ENCODE results near the gene UBD. TPM values are rescaled to one million over a fixed set of nuclear protein-coding genes. Genes with fewer than 3 reads are reported as not detected.

Gene UBD
- total RNA-seq, 1 experiment from 2014 or later: not detected

DNA sequence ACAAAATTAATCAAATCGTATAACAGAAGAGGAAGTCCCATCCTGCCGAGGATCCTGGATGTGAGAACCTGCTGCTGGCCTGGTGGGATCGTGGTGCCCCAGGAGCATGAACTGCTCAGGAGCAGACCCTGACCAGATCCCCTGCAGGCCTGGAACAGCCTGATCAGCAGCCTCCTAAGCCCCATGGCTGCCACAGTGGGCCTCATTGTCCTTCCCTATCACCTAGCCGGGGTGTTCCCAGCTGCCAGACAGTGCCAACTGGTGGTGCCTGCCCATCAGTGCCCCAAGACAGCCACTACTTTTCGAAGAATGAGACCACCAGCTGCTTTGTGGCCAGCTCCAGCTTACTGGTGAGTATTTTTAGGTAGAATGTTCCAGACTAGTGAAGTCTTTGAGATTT lies 52.2 kb downstream of the UBD start:
- DNase-seq (ENCODE audit: low read depth, low spot score): no peak
- no peak for TF ChIP-seq EGR1 (IDR thresholded peaks at IDR 0.05; ENCODE audit: low read depth)
- TF ChIP-seq TCF7L2 (IDR thresholded peaks at IDR 0.05; ENCODE audit: borderline replicate concordance, extremely low read depth, insufficient read depth, insufficient read length): no peak
- TF ChIP-seq EZH2phosphoT487 (IDR thresholded peaks at IDR 0.05; ENCODE audit: borderline replicate concordance): no peak
- TF ChIP-seq, protein P1, sequence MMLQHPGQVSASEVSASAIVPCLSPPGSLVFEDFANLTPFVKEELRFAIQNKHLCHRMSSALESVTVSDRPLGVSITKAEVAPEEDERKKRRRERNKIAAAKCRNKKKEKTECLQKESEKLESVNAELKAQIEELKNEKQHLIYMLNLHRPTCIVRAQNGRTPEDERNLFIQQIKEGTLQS (IDR thresholded peaks at IDR 0.05): no peak
- no peak for TF ChIP-seq CEBPB (IDR thresholded peaks at IDR 0.05; ENCODE audit: low read depth)
- no peak for TF ChIP-seq RAD21 (IDR thresholded peaks at IDR 0.05; ENCODE audit: low read depth)
- TF ChIP-seq, protein P2, sequence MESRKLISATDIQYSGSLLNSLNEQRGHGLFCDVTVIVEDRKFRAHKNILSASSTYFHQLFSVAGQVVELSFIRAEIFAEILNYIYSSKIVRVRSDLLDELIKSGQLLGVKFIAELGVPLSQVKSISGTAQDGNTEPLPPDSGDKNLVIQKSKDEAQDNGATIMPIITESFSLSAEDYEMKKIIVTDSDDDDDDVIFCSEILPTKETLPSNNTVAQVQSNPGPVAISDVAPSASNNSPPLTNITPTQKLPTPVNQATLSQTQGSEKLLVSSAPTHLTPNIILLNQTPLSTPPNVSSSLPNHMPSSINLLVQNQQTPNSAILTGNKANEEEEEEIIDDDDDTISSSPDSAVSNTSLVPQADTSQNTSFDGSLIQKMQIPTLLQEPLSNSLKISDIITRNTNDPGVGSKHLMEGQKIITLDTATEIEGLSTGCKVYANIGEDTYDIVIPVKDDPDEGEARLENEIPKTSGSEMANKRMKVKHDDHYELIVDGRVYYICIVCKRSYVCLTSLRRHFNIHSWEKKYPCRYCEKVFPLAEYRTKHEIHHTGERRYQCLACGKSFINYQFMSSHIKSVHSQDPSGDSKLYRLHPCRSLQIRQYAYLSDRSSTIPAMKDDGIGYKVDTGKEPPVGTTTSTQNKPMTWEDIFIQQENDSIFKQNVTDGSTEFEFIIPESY (IDR thresholded peaks at IDR 0.05; ENCODE audit: extremely low read depth, insufficient replicate concordance, low read length): no peak
- no peak for TF ChIP-seq POLR2AphosphoS5 (IDR thresholded peaks at IDR 0.05; ENCODE audit: low read depth, low read length)
- no peak for TF ChIP-seq FOSL1 (IDR thresholded peaks at IDR 0.05; ENCODE audit: low read depth)
- no peak for TF ChIP-seq CBX3 (IDR thresholded peaks at IDR 0.05; ENCODE audit: low read depth)
- TF ChIP-seq, protein P3, sequence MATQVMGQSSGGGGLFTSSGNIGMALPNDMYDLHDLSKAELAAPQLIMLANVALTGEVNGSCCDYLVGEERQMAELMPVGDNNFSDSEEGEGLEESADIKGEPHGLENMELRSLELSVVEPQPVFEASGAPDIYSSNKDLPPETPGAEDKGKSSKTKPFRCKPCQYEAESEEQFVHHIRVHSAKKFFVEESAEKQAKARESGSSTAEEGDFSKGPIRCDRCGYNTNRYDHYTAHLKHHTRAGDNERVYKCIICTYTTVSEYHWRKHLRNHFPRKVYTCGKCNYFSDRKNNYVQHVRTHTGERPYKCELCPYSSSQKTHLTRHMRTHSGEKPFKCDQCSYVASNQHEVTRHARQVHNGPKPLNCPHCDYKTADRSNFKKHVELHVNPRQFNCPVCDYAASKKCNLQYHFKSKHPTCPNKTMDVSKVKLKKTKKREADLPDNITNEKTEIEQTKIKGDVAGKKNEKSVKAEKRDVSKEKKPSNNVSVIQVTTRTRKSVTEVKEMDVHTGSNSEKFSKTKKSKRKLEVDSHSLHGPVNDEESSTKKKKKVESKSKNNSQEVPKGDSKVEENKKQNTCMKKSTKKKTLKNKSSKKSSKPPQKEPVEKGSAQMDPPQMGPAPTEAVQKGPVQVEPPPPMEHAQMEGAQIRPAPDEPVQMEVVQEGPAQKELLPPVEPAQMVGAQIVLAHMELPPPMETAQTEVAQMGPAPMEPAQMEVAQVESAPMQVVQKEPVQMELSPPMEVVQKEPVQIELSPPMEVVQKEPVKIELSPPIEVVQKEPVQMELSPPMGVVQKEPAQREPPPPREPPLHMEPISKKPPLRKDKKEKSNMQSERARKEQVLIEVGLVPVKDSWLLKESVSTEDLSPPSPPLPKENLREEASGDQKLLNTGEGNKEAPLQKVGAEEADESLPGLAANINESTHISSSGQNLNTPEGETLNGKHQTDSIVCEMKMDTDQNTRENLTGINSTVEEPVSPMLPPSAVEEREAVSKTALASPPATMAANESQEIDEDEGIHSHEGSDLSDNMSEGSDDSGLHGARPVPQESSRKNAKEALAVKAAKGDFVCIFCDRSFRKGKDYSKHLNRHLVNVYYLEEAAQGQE (IDR thresholded peaks at IDR 0.05; ENCODE audit: low read depth): no peak
- TF ChIP-seq, protein P4, sequence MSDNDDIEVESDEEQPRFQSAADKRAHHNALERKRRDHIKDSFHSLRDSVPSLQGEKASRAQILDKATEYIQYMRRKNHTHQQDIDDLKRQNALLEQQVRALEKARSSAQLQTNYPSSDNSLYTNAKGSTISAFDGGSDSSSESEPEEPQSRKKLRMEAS (IDR thresholded peaks at IDR 0.05): no peak
- TF ChIP-seq EZH2 (IDR thresholded peaks at IDR 0.05): no peak
- no peak for TF ChIP-seq SRF (IDR thresholded peaks at IDR 0.05; ENCODE audit: low read depth)
- RAD21 ChIA-PET (ENCODE audit: low non-redundant PET in 1 of 2, low total read pairs in 2 of 2, uncharacterized antibody in 2 of 2, unreplicated experiment in 2 of 2): no interaction called here
- H2AFZ ChIP-seq (ENCODE audit: low read depth, low read length, poor library complexity, severe bottlenecking): no peak overlapping the region
- H3K9me3 ChIP-seq (ENCODE audit: control insufficient read depth in 1 of 2, insufficient read depth in 1 of 2, low read depth in 1 of 2, low read length in 2 of 2): no peaks in the 10 kb centered on the region
- no peak overlapping the region for H3K9ac ChIP-seq (ENCODE audit: low read length)
- no peaks in the 10 kb centered on the region for H3K79me2 ChIP-seq (ENCODE audit: insufficient read depth, low read length)
- POLR2A ChIA-PET: no interaction called here
- no peaks in the 10 kb centered on the region for H3K27me3 ChIP-seq (ENCODE audit: insufficient read depth, low read length)
- H3K4me2 ChIP-seq (ENCODE audit: low read length): no peak overlapping the region
- H3K9me2 ChIP-seq (ENCODE audit: insufficient read depth): no peaks in the 10 kb centered on the region
- no peak overlapping the region for H3K4me3 ChIP-seq (replicated peaks in 1 of 2; ENCODE audit: low read depth in 1 of 2, low read length in 2 of 2)
- no peaks in the 10 kb centered on the region for H3K36me3 ChIP-seq (ENCODE audit: control insufficient read depth in 1 of 2, insufficient read depth in 2 of 2, low read length in 2 of 2)
- H3K27ac ChIP-seq (ENCODE audit: low read depth, low read length): no peak overlapping the region
- CTCF ChIA-PET: no interaction called here
- intact Hi-C loops (cut with micrococcal nuclease): no loop called here
- no peak for ATAC-seq
- H3K4me1 ChIP-seq (ENCODE audit: control insufficient read depth in 1 of 2, insufficient read depth in 2 of 2, low read length in 2 of 2): no peaks in the 10 kb centered on the region; a peak in 1 of 4 replicates
- no peaks in the 10 kb centered on the region for H4K20me1 ChIP-seq (ENCODE audit: insufficient read depth)
- no TSS peak for BruUV-seq (replicated peaks)

Data from HCT116 (cell line).